ENCODE measurements around the gene STAG2. TPM values are rescaled to one million over a fixed set of nuclear protein-coding genes. Genes with fewer than 3 reads are reported as not detected.
A peak's percentile ranks its signal among the peaks of the same experiment; 100 is the strongest.

STAG2 gene
- 63.3 and 70.7 TPM in 2 replicates for total RNA-seq
- long read RNA-seq, full-length matches to known transcripts, result 5 of 67 reads
- long read RNA-seq, partial matches to known transcripts, result 27 of 67 reads
- long read RNA-seq, other reads (novel, unspliced or antisense), result 35 of 67 reads

DNA sequence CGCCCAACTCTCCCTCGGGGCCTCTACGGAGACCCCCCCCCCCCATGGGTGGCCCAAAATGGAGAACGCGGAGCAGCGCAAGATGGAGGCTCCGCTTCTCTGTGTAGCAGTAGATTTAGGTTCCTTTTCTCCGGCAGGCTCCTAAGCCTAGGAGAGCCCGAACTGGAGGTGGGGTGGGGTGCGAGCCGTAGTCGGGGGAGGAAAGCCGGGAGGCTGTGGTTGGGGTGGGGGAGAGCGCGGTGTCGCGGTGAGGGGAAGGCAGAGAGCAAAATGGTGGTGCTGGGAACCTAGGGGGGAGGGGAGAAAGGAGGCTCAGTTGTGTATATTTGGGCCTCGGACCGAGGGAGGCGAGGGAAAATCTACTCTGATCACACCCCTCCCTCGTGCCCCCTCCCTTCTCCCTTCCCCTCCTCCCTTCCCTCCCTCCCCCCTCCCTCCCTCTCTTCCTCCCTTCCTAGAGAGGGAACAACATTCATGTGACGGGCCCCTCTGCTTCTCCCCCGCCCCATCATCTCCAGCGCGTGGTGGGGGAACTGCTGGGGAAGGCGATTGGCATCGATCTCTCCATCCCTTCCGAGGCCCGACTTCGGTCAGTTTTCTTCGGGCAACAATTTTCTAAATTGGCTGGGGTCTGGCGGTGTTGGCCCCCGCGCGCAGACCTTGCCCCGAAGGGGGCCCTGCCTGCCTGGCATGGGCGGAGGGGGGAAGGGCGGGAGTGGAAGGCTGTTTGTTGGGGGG, at the start of gene STAG2:
Gene STAG2, plus strand, starts transcription at position 439 of the 738 bp plus-strand sequence. CDS start 60,922 bp downstream, outside the sequence.
- Mint-ChIP-seq H3K36me3 (ENCODE audit: low read depth) (no peaks in the 10 kb centered on the region), H3K27ac (ENCODE audit: unreplicated experiment) (peak within 1 kb of the TSS; percentile 99), H3K4me3 (peak within 1 kb of the TSS; percentile 92), H3K9me3 (peaks cover 3% of the 10 kb centered on the region), H3K4me1 (peaks cover 32% of the 10 kb centered on the region), H3K27me3 (ENCODE audit: low read depth) (peaks cover 6% of the 10 kb centered on the region)
- TF ChIP-seq, protein P1, sequence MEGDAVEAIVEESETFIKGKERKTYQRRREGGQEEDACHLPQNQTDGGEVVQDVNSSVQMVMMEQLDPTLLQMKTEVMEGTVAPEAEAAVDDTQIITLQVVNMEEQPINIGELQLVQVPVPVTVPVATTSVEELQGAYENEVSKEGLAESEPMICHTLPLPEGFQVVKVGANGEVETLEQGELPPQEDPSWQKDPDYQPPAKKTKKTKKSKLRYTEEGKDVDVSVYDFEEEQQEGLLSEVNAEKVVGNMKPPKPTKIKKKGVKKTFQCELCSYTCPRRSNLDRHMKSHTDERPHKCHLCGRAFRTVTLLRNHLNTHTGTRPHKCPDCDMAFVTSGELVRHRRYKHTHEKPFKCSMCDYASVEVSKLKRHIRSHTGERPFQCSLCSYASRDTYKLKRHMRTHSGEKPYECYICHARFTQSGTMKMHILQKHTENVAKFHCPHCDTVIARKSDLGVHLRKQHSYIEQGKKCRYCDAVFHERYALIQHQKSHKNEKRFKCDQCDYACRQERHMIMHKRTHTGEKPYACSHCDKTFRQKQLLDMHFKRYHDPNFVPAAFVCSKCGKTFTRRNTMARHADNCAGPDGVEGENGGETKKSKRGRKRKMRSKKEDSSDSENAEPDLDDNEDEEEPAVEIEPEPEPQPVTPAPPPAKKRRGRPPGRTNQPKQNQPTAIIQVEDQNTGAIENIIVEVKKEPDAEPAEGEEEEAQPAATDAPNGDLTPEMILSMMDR (conservative IDR thresholded peaks at IDR 0.05), result no peak
- peak; percentile 54 for DNase-seq (ENCODE audit: low read depth, low spot score)

DNA sequence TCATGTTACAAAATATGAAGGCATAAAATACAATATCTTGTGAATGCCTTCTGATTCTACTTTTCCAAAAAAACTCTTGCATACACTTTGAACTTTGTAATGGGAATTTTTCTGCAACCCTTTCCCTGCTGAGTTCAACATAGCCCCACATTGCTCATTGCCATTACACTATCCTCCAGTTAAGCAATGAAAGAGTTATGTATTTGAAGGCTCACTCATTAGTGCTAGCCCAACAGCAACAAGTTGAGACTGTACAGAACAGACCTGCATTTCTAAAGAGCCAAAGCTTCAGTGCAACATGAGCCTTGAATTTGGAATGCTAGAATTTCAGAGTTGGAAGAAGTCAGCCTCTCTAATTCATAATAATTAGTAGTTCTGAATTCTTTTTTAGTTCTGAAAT, 44.4 kb upstream of the STAG2 start:
- Mint-ChIP-seq H3K4me3 (no peak overlapping the region), H3K36me3 (ENCODE audit: low read depth) (no peaks in the 10 kb centered on the region), H3K9me3 (peaks cover 4% of the 10 kb centered on the region), H3K27ac (ENCODE audit: unreplicated experiment) (no peak overlapping the region), H3K27me3 (ENCODE audit: low read depth) (no peaks in the 10 kb centered on the region), H3K4me1 (no peaks in the 10 kb centered on the region)
- TF ChIP-seq, protein P1 (conservative IDR thresholded peaks at IDR 0.05), result no peak
- DNase-seq (ENCODE audit: low read depth, low spot score), result no peak

DNA sequence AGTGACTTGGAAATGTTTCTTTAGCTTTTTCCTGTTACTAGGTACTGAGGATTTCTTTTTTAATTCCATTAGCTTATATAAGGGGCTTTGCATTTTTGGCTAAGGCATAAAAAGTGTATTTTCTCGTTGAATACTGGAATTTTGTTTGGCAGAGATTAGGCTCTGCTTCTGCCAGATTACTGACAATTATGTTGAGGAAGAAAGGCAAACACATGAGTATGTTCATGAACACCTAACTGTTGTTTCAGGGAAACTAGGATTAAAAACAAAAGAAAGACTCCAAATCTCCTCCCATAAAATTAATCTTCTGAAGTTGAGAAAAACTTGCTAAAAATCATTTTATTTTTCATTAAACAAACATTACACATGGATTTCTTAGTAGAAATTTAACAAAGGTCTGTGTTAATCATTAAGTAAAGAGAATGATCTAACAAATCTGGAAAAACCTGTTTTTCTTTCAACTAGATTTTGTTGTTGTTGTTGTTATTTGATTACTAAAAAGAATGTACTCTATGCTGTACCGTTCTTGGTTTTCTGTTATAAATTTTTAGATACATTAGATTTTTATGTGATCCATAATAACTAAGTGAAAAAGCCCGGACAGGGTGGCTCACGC, 43.3 kb upstream of the STAG2 start:
- Mint-ChIP-seq H3K27me3 (ENCODE audit: low read depth) (no peaks in the 10 kb centered on the region), H3K9me3 (peaks cover 6% of the 10 kb centered on the region), H3K4me1 (no peaks in the 10 kb centered on the region), H3K36me3 (ENCODE audit: low read depth) (no peaks in the 10 kb centered on the region), H3K27ac (ENCODE audit: unreplicated experiment) (no peak overlapping the region), H3K4me3 (no peak overlapping the region)
- TF ChIP-seq, protein P1 (conservative IDR thresholded peaks at IDR 0.05), result no peak
- no peak for DNase-seq (ENCODE audit: low read depth, low spot score)

DNA sequence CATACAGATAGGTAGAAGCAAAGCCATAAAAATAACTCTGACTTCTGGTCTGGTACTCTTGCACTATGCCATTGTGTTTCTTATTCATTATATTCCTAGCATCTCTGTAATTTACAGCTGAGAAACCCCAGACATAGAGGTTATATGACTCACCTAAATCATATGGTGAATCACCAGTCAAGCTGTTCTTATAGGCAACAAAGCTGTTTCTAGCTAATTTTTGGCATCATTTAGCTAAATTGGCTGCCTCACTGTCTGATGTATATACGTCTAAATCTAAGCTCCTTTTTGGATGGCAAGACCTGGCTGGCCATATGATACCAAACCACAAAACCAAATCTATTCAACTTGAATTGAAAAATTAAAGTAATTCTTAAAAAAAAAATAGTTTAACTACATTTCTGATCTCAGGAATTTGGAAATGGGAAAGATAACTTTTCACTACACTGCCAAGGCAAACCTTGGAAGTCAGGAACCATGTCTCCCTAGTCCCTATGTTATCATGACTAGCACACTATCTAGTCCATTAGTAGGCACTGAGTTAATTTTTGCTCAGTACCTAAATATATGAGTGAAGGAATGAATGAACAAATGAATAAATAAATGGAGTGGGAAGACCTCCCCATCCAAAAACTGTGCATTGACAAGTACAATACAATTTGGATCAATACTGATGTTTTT, 41.3 kb upstream of the STAG2 start:
- Mint-ChIP-seq H3K4me1 (no peaks in the 10 kb centered on the region), H3K36me3 (ENCODE audit: low read depth) (no peaks in the 10 kb centered on the region), H3K27me3 (ENCODE audit: low read depth) (no peaks in the 10 kb centered on the region), H3K4me3 (no peak overlapping the region), H3K9me3 (peaks cover 9% of the 10 kb centered on the region), H3K27ac (ENCODE audit: unreplicated experiment) (no peak overlapping the region)
- no peak for DNase-seq (ENCODE audit: low read depth, low spot score)
- TF ChIP-seq, protein P1 (conservative IDR thresholded peaks at IDR 0.05), result no peak

DNA sequence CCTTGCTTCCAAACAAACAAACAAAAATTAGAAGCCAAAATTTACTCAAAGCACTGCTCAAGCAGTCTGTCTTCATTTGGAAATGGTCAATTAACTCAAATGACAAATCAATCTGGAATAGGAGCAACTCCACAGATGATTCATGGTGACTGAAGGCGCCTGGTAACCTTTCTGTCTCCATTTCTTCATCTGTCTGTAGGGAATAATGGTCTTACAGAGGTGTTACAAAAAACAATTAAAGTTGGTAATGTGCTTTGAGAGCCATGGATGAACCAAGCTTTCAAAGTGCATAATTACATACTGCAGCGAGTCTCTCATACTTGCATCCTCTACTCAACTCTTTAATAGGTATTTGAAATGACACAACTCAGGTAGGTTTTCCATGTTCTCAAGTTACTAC, 38.3 kb upstream of the STAG2 start:
- Mint-ChIP-seq H3K27ac (ENCODE audit: unreplicated experiment) (no peak overlapping the region), H3K27me3 (ENCODE audit: low read depth) (no peaks in the 10 kb centered on the region), H3K36me3 (ENCODE audit: low read depth) (peaks cover 2% of the 10 kb centered on the region), H3K4me3 (no peak overlapping the region), H3K4me1 (no peaks in the 10 kb centered on the region), H3K9me3 (peaks cover 9% of the 10 kb centered on the region)
- TF ChIP-seq, protein P1 (conservative IDR thresholded peaks at IDR 0.05), result no peak
- no peak for DNase-seq (ENCODE audit: low read depth, low spot score)
